IMR-90 (cell line): ENCODE measurements around the gene TSPAN33.

Source experiments
- BHLHE40 ChIP-seq: fragments of 150-350 bp; IDR thresholded peaks from 2 replicates; pipeline ENCODE4 v1.6.1; 2016; ENCODE audit warnings: mild to moderate bottlenecking, low read depth, low read length
- CEBPB ChIP-seq: IDR thresholded peaks from 2 replicates; pipeline ENCODE4 v1.6.1; 2012; ENCODE audit warnings: low read depth, low read length, improper control_type of control experiment
- CHD1 ChIP-seq: IDR thresholded peaks from 2 replicates; pipeline ENCODE4 v1.6.1; 2012; ENCODE audit warnings: low read depth, low read length, improper control_type of control experiment
- CTCF ChIP-seq: conservative IDR thresholded peaks from 2 replicates; pipeline ENCODE4 v1.5.1; 2012; ENCODE audit warnings: mild to moderate bottlenecking, low read depth, low read length, improper control_type of control experiment
- MAFK ChIP-seq: IDR thresholded peaks from 2 replicates; pipeline ENCODE4 v1.6.1; 2012; ENCODE audit warnings: low read depth, low read length, improper control_type of control experiment
- NFE2L2 ChIP-seq: fragments of 150-350 bp; IDR thresholded peaks from 2 replicates; pipeline ENCODE4 v1.6.1; 2016; ENCODE audit warnings: low read depth, mild to moderate bottlenecking, low read length
- POLR2A ChIP-seq: IDR thresholded peaks from 2 replicates; pipeline ENCODE4 v1.6.1; 2012; ENCODE audit warnings: mild to moderate bottlenecking, low read depth, low read length
- RAD21 ChIP-seq: IDR thresholded peaks from 2 replicates; pipeline ENCODE4 v1.6.1; 2012; ENCODE audit warnings: low read length, improper control_type of control experiment
- RCOR1 ChIP-seq: IDR thresholded peaks from 2 replicates; pipeline ENCODE4 v1.6.1; 2012; ENCODE audit warnings: mild to moderate bottlenecking, low read length, improper control_type of control experiment; ENCODE audit not compliant: insufficient replicate concordance
- RFX5 ChIP-seq: IDR thresholded peaks from 2 replicates; pipeline ENCODE4 v1.8.0; 2012; ENCODE audit warnings: low read depth, mild to moderate bottlenecking, low read length, moderate library complexity
- SMC3 ChIP-seq: fragments of 150-350 bp; IDR thresholded peaks from 2 replicates; pipeline ENCODE4 v1.6.1; 2016; ENCODE audit warnings: low read depth, mild to moderate bottlenecking, antibody characterized with exemption, low read length, moderate library complexity
- TF ChIP-seq, protein P1 (sequence below): fragments of 150-350 bp; IDR thresholded peaks from 2 replicates; pipeline ENCODE4 v1.6.1; 2017; ENCODE audit warnings: mild to moderate bottlenecking, antibody characterized with exemption, low read length, low read depth

DNA sequence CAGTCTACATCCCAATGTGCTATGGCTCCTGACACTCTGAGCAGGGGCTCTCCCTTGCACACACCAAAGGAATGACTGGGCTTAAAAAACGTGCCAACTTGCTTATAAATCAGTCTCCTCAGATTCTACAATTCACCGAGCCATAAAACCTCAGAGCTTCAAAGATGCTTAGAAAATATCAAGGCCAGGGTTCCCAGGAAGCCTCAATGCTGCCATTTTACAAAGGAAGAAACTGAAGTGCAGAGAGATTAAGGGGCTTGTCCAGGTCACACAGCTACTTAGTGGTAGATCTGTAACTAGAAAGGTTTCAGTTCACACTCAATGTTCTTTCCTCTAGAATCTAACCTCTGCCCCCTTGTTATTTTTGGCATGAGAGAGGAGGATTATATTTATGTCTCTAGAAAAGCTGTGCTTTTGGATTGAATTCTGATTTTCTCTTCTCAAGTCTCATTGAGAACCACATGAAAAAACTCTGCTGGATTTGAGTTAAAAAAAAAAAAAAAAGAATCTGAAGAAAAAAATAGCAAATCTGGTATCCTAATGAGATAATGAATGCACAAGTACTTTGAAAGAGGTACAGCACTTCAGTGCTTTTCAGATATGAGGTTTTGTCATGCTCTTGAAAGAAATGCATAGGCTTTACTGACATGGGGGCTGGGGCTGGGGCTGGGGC is 22.3 kb upstream of the TSPAN33 start:
- no peak for TF ChIP-seq CTCF
- no peak for TF ChIP-seq RCOR1
- TF ChIP-seq POLR2A: no peak
- no peak for TF ChIP-seq CEBPB
- no peak for TF ChIP-seq RFX5
- TF ChIP-seq SMC3: no peak
- no peak for TF ChIP-seq RAD21
- TF ChIP-seq BHLHE40: no peak
- TF ChIP-seq, protein P1, sequence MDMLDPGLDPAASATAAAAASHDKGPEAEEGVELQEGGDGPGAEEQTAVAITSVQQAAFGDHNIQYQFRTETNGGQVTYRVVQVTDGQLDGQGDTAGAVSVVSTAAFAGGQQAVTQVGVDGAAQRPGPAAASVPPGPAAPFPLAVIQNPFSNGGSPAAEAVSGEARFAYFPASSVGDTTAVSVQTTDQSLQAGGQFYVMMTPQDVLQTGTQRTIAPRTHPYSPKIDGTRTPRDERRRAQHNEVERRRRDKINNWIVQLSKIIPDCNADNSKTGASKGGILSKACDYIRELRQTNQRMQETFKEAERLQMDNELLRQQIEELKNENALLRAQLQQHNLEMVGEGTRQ: no peak
- no peak for TF ChIP-seq MAFK
- TF ChIP-seq CHD1: no peak
- no peak for TF ChIP-seq NFE2L2
